Measurements from ENCODE around the gene PGS1. TPM values are rescaled to one million over a fixed set of nuclear protein-coding genes. Genes with fewer than 3 reads are reported as not detected.

PGS1 gene
- total RNA-seq, 2 donors from 2014 or later: 52.0 to 98.4 TPM

DNA sequence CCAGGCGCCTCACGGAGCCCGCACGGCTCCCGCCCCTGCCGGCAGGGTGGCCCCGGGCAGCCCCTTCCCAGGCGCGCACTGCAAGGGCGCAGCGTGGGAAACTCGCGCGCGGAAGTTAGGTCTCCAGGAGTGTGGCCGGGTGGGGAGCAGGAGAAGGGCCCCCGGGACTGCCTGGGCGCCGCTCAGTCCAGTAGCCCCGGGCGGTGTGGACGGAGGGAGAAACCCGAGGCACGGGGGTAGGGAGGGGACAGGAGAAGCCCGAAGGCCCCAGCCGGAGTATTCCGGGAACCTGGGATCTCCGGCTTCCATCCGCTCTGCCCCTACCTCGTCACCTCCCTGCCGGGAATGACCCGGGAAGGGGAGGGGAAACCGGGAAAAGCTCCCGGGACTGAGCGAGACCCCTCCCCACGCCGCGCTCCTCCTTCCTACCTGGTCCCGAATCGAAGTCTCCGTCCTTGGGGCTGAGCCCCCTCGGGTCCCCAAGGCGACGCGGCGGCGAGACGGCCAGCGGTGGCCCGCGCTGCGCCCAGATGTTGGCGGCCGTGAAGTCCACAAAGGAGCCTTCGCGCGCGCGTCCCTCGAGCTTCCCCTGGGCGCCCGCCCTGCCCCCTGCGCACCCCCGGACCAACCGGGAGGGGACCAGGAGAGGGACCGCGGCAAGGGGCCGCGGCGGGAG is 19.0 kb upstream of the PGS1 start:
- peaks cover 10% of the 10 kb centered on the region for H3K36me3 ChIP-seq
- H3K27me3 ChIP-seq (replicated peaks; ENCODE audit: insufficient read depth): no peaks in the 10 kb centered on the region
- no peaks in the 10 kb centered on the region for H3K9me3 ChIP-seq
- peak overlapping the region; percentile 97 for H3K27ac ChIP-seq
- peak overlapping the region; percentile 97 for H3K4me3 ChIP-seq
- H3K4me1 ChIP-seq (ENCODE audit: control insufficient read depth in 1 of 2, low read depth in 2 of 2): peaks cover 24 to 41% of the 10 kb centered on the region in 2 donors
- TF ChIP-seq, protein P1, sequence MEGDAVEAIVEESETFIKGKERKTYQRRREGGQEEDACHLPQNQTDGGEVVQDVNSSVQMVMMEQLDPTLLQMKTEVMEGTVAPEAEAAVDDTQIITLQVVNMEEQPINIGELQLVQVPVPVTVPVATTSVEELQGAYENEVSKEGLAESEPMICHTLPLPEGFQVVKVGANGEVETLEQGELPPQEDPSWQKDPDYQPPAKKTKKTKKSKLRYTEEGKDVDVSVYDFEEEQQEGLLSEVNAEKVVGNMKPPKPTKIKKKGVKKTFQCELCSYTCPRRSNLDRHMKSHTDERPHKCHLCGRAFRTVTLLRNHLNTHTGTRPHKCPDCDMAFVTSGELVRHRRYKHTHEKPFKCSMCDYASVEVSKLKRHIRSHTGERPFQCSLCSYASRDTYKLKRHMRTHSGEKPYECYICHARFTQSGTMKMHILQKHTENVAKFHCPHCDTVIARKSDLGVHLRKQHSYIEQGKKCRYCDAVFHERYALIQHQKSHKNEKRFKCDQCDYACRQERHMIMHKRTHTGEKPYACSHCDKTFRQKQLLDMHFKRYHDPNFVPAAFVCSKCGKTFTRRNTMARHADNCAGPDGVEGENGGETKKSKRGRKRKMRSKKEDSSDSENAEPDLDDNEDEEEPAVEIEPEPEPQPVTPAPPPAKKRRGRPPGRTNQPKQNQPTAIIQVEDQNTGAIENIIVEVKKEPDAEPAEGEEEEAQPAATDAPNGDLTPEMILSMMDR (IDR thresholded peaks at IDR 0.05): no peak
- ATAC-seq (ENCODE audit: insufficient number of reproducible peaks, low FRiP score, low read depth): no peak
- no peak for DNase-seq (ENCODE audit: low spot score)

DNA sequence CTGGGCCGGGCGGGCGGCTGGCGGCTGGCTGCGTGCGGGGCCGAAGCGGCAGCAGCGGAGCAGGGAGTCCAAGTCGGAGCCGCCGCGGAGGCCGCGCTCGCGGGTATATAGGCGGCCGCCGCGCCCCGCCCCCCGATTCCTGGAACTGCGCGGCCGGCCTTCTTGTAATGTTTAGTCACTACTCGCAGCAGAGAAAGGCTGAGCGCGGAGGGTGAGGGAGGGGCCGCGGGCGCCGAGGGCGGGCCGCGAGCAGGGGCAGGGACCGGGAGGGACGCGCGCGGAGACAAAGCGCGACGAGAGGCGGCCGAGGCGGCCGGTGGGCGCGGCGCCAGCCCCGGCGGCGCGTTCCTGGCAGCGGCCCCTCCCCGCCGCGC is 18.5 kb upstream of the PGS1 start, which contains the start of gene SOCS3:
Gene SOCS3 (minus strand): TSS at position 81 of the 374 bp plus-strand sequence. CDS start 982 bp downstream, outside the sequence.
- peaks cover 24 to 37% of the 10 kb centered on the region in 2 donors for H3K4me1 ChIP-seq (ENCODE audit: control insufficient read depth in 1 of 2, low read depth in 2 of 2)
- H3K27me3 ChIP-seq (replicated peaks; ENCODE audit: insufficient read depth): no peaks in the 10 kb centered on the region
- H3K36me3 ChIP-seq: peaks cover 10% of the 10 kb centered on the region
- H3K27ac ChIP-seq: peak within 1 kb of the TSS; percentile 97
- H3K4me3 ChIP-seq: peak within 1 kb of the TSS; percentile 97
- no peaks in the 10 kb centered on the region for H3K9me3 ChIP-seq
- TF ChIP-seq, protein P1 (IDR thresholded peaks at IDR 0.05): no peak
- ATAC-seq (ENCODE audit: insufficient number of reproducible peaks, low FRiP score, low read depth): peak; percentile 87
- DNase-seq (ENCODE audit: low spot score): peak; percentile 86

DNA sequence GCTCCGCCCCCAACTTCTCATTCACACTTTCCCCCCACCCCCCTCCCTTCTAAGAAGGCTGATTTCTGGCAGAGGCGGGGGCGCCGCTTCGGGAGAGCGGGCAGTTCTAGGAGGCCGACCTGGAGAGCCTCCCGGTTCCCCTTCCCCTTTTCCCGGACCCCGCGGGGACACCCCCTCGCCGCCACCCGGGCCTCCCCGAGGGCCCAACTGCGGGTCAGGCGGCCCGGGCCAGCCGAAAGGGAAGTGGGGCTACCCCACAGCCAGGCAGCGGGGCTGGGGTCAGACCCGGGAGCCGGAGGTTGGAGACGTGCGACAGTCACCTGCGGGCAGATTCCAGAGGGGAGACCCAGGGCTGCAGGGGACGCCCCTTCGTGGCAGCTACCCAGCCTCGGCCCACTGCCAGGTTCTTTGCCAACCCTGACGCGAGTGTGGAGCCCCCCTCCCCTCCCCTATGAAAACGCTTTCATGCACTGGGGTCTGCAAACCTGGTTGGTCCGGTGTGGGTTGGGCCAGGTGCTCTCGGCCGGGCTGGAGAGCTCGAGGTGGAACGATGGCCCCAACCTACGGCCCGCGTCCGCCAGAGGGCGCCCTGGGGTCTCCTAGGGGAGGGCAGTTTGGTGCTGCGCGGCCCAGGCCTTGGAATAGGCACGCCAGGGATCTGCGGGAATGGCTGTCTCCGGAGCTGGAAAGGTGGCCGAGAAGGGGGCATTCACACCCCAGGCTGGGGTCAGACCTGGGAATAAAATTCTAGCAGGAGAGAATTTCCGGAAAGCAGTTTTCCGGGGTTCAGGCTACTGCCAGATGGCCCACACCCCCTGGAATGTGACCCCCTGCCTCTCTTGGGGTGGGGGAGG is 17.9 kb upstream of the PGS1 start:
- Histone ChIP-seq H3K9me3 (no peaks in the 10 kb centered on the region), H3K27ac (peak overlapping the region; percentile 95 to 97), H3K36me3 (peaks cover 10% of the 10 kb centered on the region), H3K27me3 (replicated peaks; ENCODE audit: insufficient read depth) (no peaks in the 10 kb centered on the region), H3K4me3 (peak overlapping the region; percentile 97), H3K4me1 (ENCODE audit: control insufficient read depth in 1 of 2, low read depth in 2 of 2) (peaks cover 21 to 38% of the 10 kb centered on the region in 2 donors)
- TF ChIP-seq, protein P1 (IDR thresholded peaks at IDR 0.05): peak; percentile 93
- no peak for DNase-seq (ENCODE audit: low spot score)
- ATAC-seq (ENCODE audit: insufficient number of reproducible peaks, low FRiP score, low read depth): no peak

DNA sequence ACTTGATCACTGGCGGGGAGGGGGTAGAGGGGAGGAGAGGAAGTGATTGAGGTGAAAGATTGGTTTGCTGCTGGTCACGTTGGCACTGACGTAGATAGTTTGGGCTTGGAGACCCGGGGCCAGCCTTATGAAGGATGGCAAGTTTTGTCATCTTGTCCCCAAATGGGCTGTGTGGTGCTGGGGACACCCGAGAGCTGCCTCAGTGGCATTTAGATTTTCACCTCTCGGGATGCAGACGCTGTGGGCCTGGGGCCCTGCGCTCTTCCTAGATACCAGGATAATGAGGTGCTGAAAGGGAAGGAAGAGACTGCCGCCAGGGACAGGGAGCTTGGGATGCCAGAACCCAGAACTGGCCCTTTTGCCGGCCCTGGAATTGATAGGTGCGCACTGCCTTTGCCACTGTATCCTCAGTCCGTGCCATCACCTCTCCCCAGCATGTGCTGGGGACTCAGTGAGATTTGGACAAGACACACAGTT is 17.2 kb upstream of the PGS1 start:
- Histone ChIP-seq H3K27me3 (replicated peaks; ENCODE audit: insufficient read depth) (no peaks in the 10 kb centered on the region), H3K4me1 (ENCODE audit: control insufficient read depth in 1 of 2, low read depth in 2 of 2) (peaks cover 20 to 42% of the 10 kb centered on the region in 2 donors), H3K36me3 (peaks cover 10% of the 10 kb centered on the region), H3K4me3 (no peak overlapping the region), H3K9me3 (no peaks in the 10 kb centered on the region), H3K27ac (peak overlapping the region in 1 of 2 donors; percentile 95)
- TF ChIP-seq, protein P1 (IDR thresholded peaks at IDR 0.05): no peak
- no peak for DNase-seq (ENCODE audit: low spot score)
- ATAC-seq (ENCODE audit: insufficient number of reproducible peaks, low FRiP score, low read depth): no peak

DNA sequence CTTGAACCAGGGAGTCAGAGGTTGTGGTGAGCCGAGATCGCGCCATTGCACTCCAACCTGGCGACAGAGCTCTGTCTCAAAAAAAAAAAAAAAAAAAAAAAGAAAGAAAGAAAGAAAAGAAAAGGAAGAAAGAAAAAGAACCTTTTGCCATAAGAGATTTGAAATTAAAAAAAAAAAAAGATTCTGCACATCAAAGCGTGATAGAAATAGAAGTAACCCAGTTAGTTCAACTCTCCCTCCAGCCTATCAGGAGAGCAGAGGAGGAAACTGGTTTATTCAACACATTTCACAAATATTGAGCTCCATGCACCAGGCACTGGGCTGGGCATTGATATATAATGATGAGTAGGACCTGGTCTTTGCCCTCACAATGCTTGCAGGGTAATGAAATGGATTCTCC is 16.2 kb upstream of the PGS1 start:
- Histone ChIP-seq H3K27ac (no peak overlapping the region), H3K4me1 (ENCODE audit: control insufficient read depth in 1 of 2, low read depth in 2 of 2) (peaks cover 17 to 42% of the 10 kb centered on the region in 2 donors), H3K27me3 (replicated peaks; ENCODE audit: insufficient read depth) (no peaks in the 10 kb centered on the region), H3K36me3 (peaks cover 10% of the 10 kb centered on the region), H3K9me3 (no peaks in the 10 kb centered on the region), H3K4me3 (no peak overlapping the region)
- TF ChIP-seq, protein P1 (IDR thresholded peaks at IDR 0.05): no peak
- no peak for DNase-seq (ENCODE audit: low spot score)
- no peak for ATAC-seq (ENCODE audit: insufficient number of reproducible peaks, low FRiP score, low read depth)
